DOHH2 (cell line): Measurements from ENCODE around the gene EPN2.

Source experiments
- CTCF ChIP-seq: fragments of 200-600 bp; sonication (generic); IDR thresholded peaks from one replicate; pipeline ENCODE4 v1.5.1; 2014; ENCODE audit warnings: antibody characterized with exemption, mild to moderate bottlenecking, low read depth, low read length; ENCODE audit not compliant: poor library complexity, severe bottlenecking
- EZH2phosphoT487 ChIP-seq: fragments of 200-600 bp; sonication (generic); IDR thresholded peaks from 2 replicates; pipeline ENCODE4 v1.6.1; 2017; ENCODE audit warnings: borderline replicate concordance, mild to moderate bottlenecking, antibody characterized with exemption, low read length, moderate library complexity, mixed read lengths

DNA sequence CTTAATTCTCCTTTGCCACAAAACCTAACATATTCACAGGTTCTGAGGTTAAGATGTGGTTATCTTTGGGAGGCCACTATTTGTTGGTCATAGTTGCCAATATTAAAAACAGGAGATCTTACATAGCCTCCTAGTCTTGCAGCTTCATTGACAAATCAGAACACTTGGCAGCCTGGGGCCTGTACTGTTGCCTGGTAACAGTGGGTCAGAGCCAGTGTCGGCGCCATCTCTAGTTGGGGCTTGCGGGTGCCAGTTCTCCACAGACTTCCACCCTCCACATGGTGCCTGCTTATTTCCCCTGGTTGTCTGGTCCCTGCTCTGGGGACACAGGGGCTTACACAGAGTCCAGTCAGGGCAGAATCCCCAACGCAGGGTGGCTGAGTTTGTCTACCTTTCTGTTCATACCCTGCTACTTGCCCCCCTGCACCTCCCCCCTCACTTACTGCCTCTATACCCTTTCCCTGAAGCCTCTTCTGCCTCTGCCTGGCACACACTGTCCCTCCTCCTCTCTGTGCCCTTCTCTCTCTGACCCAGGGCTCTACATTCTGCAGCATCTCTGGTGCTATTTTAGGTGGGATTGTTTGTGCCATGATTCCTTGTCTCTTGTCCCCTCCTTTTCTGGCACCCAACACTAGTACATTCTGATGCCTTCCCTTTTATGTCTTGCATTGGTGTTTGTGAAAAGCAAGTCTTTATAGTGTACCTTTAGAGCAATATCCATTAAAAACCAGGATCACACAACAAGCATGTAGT is 13.4 kb downstream of the EPN2 start:
- TF ChIP-seq CTCF (no peak), EZH2phosphoT487 (no peak)
